Putamen (tissue), 1 donor: ENCODE data around the gene BLID.

ENCODE experiments used
- DNase-seq: peaks from one replicate; pipeline ENCODE4 v3.0.0-alpha.2; 2016; ENCODE audit warnings: low spot score

BLID gene

GRCh38 chr11:122105044-122105758, 10.8 kb downstream of the BLID start:
- DNase-seq, result no peak

GRCh38 chr11:122104341-122104740, 11.7 kb downstream of the BLID start:
- no peak for DNase-seq

GRCh38 chr11:122103726-122104125, 12.3 kb downstream of the BLID start:
- DNase-seq, result no peak

GRCh38 chr11:122103321-122103720, 12.7 kb downstream of the BLID start:
- no peak for DNase-seq

- DNase-seq, result no peak
Observed at GRCh38 chr11:122102426-122102825, 13.6 kb downstream of the BLID start.

- DNase-seq, result peak; percentile 93
Observed at GRCh38 chr11:122101625-122102291, 14.3 kb downstream of the BLID start.

GRCh38 chr11:122100756-122101080, 15.3 kb downstream of the BLID start:
- DNase-seq, result peak; percentile 77

GRCh38 chr11:122100037-122100755, 15.8 kb downstream of the BLID start:
- DNase-seq, result peak; percentile 67

- DNase-seq, result peak; percentile 52
Observed at GRCh38 chr11:122099374-122100036, 16.5 kb downstream of the BLID start.

GRCh38 chr11:122098261-122098980, 17.6 kb downstream of the BLID start:
- no peak for DNase-seq

- DNase-seq, result peak; percentile 55
Observed at GRCh38 chr11:122097419-122098001, 18.5 kb downstream of the BLID start.

GRCh38 chr11:122096272-122097112, 19.5 kb downstream of the BLID start:
- peak; percentile 35 for DNase-seq

GRCh38 chr11:122095681-122096262, 20.2 kb downstream of the BLID start:
- peak; percentile 39 for DNase-seq

- no peak for DNase-seq
Observed at GRCh38 chr11:122094836-122095235, 21.2 kb downstream of the BLID start.

- DNase-seq, result no peak
Observed at GRCh38 chr11:122093731-122094275, 22.2 kb downstream of the BLID start.

GRCh38 chr11:122091835-122092234, 24.2 kb downstream of the BLID start:
- no peak for DNase-seq

GRCh38 chr11:122089111-122089510, 26.9 kb downstream of the BLID start:
- DNase-seq, result no peak

- no peak for DNase-seq
Observed at GRCh38 chr11:122085712-122086111, 30.3 kb downstream of the BLID start.

GRCh38 chr11:122085264-122085663, 30.8 kb downstream of the BLID start:
- DNase-seq, result no peak

- no peak for DNase-seq
Observed at GRCh38 chr11:122082205-122082604, 33.8 kb downstream of the BLID start.
